Measurements from ENCODE around the gene STAT5A. TPM values are rescaled to one million over a fixed set of nuclear protein-coding genes. Genes with fewer than 3 reads are reported as not detected.

STAT5A gene
- total and polyA plus RNA-seq, 9 of the 15 experiments (the other 6 are each of a cell fraction or from before 2014, with no cell fraction given): 79.9 to 415 (median 196) TPM

DNA sequence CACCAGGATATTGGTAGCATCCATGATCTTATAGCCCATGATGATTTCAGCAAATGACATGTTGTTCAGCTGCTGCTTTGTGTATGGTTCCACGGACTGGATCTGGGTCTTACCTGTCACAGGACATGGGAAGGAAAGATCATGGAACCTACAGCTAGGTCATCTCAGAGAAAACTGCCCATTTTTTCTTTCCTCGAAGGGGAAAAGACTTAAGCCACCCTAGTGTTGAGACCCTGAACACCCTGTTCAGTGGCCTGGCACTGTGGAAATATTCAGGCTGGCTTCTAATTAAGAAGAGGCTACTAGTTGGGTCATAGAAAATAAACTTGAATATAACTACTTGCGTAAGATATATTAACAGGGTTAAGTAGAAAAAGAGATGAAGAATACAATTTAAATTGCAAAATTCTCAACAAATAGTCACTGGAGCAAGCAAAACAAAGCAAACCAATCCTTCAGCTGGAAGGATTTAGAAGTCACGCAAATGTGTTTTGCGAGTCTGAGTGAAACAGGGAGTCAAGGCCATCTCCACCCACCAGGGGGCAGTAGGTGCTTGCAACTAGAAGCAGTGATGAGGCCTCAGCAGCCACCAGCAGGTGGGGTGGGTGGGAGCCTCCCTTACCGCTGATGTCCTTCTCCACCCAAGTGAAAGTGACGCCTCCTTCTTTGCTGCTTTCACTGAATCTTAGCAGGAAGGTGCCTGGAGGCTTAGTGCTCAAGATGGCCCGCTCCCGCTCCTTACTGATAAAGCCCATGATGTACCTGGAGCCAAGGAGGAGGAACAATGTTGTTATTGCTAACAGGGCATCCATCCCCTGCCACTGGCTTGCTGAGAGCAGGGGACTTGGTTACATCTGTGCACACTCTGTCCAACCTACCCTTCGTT, 34.3 kb downstream of the STAT5A start (continued):
- TF ChIP-seq, protein P1, sequence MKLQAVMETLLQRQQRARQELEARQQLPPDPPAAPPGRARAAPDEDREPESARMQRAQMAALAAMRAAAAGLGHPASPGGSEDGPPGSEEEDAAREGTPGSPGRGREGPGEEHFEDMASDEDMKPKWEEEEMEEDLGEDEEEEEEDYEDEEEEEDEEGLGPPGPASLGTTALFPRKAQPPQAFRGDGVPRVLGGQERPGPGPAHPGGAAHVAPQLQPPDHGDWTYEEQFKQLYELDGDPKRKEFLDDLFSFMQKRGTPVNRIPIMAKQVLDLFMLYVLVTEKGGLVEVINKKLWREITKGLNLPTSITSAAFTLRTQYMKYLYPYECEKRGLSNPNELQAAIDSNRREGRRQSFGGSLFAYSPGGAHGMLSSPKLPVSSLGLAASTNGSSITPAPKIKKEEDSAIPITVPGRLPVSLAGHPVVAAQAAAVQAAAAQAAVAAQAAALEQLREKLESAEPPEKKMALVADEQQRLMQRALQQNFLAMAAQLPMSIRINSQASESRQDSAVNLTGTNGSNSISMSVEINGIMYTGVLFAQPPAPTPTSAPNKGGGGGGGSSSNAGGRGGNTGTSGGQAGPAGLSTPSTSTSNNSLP (IDR thresholded peaks at IDR 0.05; ENCODE audit: borderline replicate concordance, low read depth, low read length): no peak
- TF ChIP-seq, protein P2, sequence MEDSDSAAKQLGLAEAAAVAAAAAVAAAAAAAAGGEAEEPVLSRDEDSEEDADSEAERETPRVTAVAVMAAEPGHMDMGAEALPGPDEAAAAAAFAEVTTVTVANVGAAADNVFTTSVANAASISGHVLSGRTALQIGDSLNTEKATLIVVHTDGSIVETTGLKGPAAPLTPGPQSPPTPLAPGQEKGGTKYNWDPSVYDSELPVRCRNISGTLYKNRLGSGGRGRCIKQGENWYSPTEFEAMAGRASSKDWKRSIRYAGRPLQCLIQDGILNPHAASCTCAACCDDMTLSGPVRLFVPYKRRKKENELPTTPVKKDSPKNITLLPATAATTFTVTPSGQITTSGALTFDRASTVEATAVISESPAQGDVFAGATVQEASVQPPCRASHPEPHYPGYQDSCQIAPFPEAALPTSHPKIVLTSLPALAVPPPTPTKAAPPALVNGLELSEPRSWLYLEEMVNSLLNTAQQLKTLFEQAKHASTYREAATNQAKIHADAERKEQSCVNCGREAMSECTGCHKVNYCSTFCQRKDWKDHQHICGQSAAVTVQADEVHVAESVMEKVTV (CRISPR knock-in tag; IDR thresholded peaks at IDR 0.05): peak; percentile 98
- TF ChIP-seq NR4A1 (CRISPR knock-in tag; IDR thresholded peaks at IDR 0.05) (no peak), NR4A1 (tag; IDR thresholded peaks at IDR 0.05) (0 out of 2 replicates have a peak, but pooled peaks have one; percentile 45), ELF1 (tag; IDR thresholded peaks at IDR 0.05) (no peak), ARNT (IDR thresholded peaks at IDR 0.05) (peak in 1 of 2 experiments; percentile 64; a peak in 2 of 4 replicates), TCF7 (IDR thresholded peaks at IDR 0.05; ENCODE audit: borderline replicate concordance) (peak; percentile 26; the same call in 1 of the 2 replicates), EWSR1 (IDR thresholded peaks at IDR 0.05; ENCODE audit: borderline replicate concordance, low read depth, partially characterized antibody) (no peak), PPARD (CRISPR knock-in tag; IDR thresholded peaks at IDR 0.05) (no peak), PKNOX1 (IDR thresholded peaks at IDR 0.05) (peak; percentile 19; the same call in 1 of the 2 replicates), TRIM28 (IDR thresholded peaks at IDR 0.05) (no peak), MAFG (tag; conservative IDR thresholded peaks at IDR 0.05) (no peak), KDM1A (IDR thresholded peaks at IDR 0.05) (peak in 1 of 2 experiments; percentile 26; a peak in 1 of 4 replicates), MNT (conservative IDR thresholded peaks at IDR 0.05) (peak in 1 of 2 experiments; percentile 54; a peak in 2 of 4 replicates), KLF16 (IDR thresholded peaks at IDR 0.05) (peak; percentile 48; the same call in 1 of the 2 replicates), NONO (IDR thresholded peaks at IDR 0.05; ENCODE audit: low read depth in 2 of 2, low read length in 1 of 2) (0 out of 4 replicates have a peak, but pooled peaks of 1 of the 2 experiments have one; percentile 44), BDP1 (IDR thresholded peaks at IDR 0.05; ENCODE audit: insufficient read depth, insufficient read length) (no peak), JUN (IDR thresholded peaks at IDR 0.05; ENCODE audit: borderline replicate concordance, low read depth, low read length) (0 out of 2 replicates have a peak, but pooled peaks have one; percentile 25), JUN (CRISPR knock-in tag; IDR thresholded peaks at IDR 0.05; ENCODE audit: borderline replicate concordance) (no peak), ZNF41 (CRISPR knock-in tag; conservative IDR thresholded peaks at IDR 0.05) (no peak)

All from K562 (cell line).